Neural crest cell (in vitro differentiated cells): ENCODE data around the gene TNIP3. TPM values are rescaled to one million over a fixed set of nuclear protein-coding genes. Genes with fewer than 3 reads are reported as not detected.
"Not testable (repeated sequence)": the region's sequence is repeated elsewhere in the genome, so short reads cannot be mapped to it uniquely, and the experiment has no call there.

ENCODE experiments used
- DNase-seq: peaks from one replicate; pipeline ENCODE4 v3.0.0; 2021; ENCODE audit warnings: low read depth, mixed read lengths, low spot score
- H3K27ac Mint-ChIP-seq: one replicate; pipeline ENCODE4 v1.8.0; 2021; ENCODE audit warnings: mild to moderate bottlenecking, mixed read lengths; ENCODE audit not compliant: unreplicated experiment
- H3K27me3 Mint-ChIP-seq: 2 replicates; pipeline ENCODE4 v1.8.0; 2021; ENCODE audit warnings: low read depth, mild to moderate bottlenecking, mixed read lengths
- H3K36me3 Mint-ChIP-seq: 2 replicates; pipeline ENCODE4 v1.8.0; 2021; ENCODE audit warnings: low read depth, mild to moderate bottlenecking, mixed read lengths
- H3K4me1 Mint-ChIP-seq: 2 replicates; pipeline ENCODE4 v1.8.0; 2021; ENCODE audit warnings: mixed read lengths
- H3K4me3 Mint-ChIP-seq: one replicate; pipeline ENCODE4 v1.8.0; 2021; ENCODE audit warnings: mild to moderate bottlenecking, mixed read lengths
- H3K9me3 Mint-ChIP-seq: 2 replicates; pipeline ENCODE4 v1.8.0; 2021; ENCODE audit warnings: mixed read lengths
- CTCF ChIP-seq: fragments of 200-600 bp; sonication (generic); conservative IDR thresholded peaks from 2 replicates; pipeline ENCODE4 v1.5.0; 2021; ENCODE audit warnings: antibody characterized with exemption, mild to moderate bottlenecking
- long read RNA-seq: library from polyadenylated mRNA; unstranded; transcript quantifications from one replicate; pipeline ENCODE4 v2.0.0, GENCODE V29; 2020
- total RNA-seq: library from RNA; stranded (reverse); gene quantifications from 2 replicates; pipeline ENCODE4 v1.2.1, GENCODE V29; 2021

The TNIP3 gene
- not detected in 2 replicates for total RNA-seq
- long read RNA-seq, result 0 reads

- no peak for TF ChIP-seq CTCF
- Mint-ChIP-seq H3K27ac (no peak within 1 kb of the TSS), H3K4me3 (no peak within 1 kb of the TSS), H3K36me3 (no peaks in the 10 kb centered on the region), H3K9me3 (no peaks in the 10 kb centered on the region), H3K27me3 (no peaks in the 10 kb centered on the region), H3K4me1 (no peaks in the 10 kb centered on the region)
- DNase-seq, result no peak
Observed at GRCh38 chr4:121164291-121164690, at the start of gene TNIP3. Gene TNIP3, minus strand, starts transcription at chr4:121164321. Its CDS starts 196 bp downstream, at chr4:121164125.

- no peaks in the 10 kb centered on the region for H3K9me3 Mint-ChIP-seq
- H3K27ac Mint-ChIP-seq, result no peak overlapping the region
Observed at GRCh38 chr4:121212806-121213205, 48.7 kb upstream of the TNIP3 start.

GRCh38 chr4:121209171-121209570 lies 45.0 kb upstream of the TNIP3 start:
- H3K9me3 Mint-ChIP-seq, result no peaks in the 10 kb centered on the region
- H3K27ac Mint-ChIP-seq, result peak overlapping the region; percentile 32
- no peak for DNase-seq
- no peaks in the 10 kb centered on the region for H3K4me1 Mint-ChIP-seq
- TF ChIP-seq CTCF, result no peak
- no peak overlapping the region for H3K4me3 Mint-ChIP-seq
- H3K36me3 Mint-ChIP-seq, result no peaks in the 10 kb centered on the region
- H3K27me3 Mint-ChIP-seq, result peaks cover 2% of the 10 kb centered on the region

More at GRCh38 chr4:121212806-121213205, 48.7 kb upstream of the TNIP3 start:
- Mint-ChIP-seq H3K36me3 (no peaks in the 10 kb centered on the region), H3K27me3 (no peaks in the 10 kb centered on the region), H3K4me1 (no peaks in the 10 kb centered on the region), H3K4me3 (no peak overlapping the region)
- no peak for TF ChIP-seq CTCF
- DNase-seq, result no peak

- Mint-ChIP-seq H3K4me1 (no peaks in the 10 kb centered on the region), H3K36me3 (no peaks in the 10 kb centered on the region), H3K27me3 (peaks cover 2% of the 10 kb centered on the region), H3K27ac (no peak overlapping the region), H3K9me3 (no peaks in the 10 kb centered on the region), H3K4me3 (no peak overlapping the region)
- no peak for DNase-seq
- no peak for TF ChIP-seq CTCF
Observed at GRCh38 chr4:121208244-121209007, 44.3 kb upstream of the TNIP3 start.

GRCh38 chr4:121205777-121206176 lies 41.7 kb upstream of the TNIP3 start:
- not testable (repeated sequence) for DNase-seq, H3K27ac Mint-ChIP-seq, H3K9me3 Mint-ChIP-seq, H3K4me1 Mint-ChIP-seq, H3K4me3 Mint-ChIP-seq, H3K27me3 Mint-ChIP-seq, H3K36me3 Mint-ChIP-seq

GRCh38 chr4:121200795-121201472 lies 36.8 kb upstream of the TNIP3 start:
- H3K4me1 Mint-ChIP-seq, result no peaks in the 10 kb centered on the region
- peaks cover 2% of the 10 kb centered on the region for H3K27me3 Mint-ChIP-seq
- no peak for DNase-seq
- TF ChIP-seq CTCF, result no peak
- no peak overlapping the region for H3K4me3 Mint-ChIP-seq
- no peak overlapping the region for H3K27ac Mint-ChIP-seq
- no peaks in the 10 kb centered on the region for H3K36me3 Mint-ChIP-seq
- no peaks in the 10 kb centered on the region for H3K9me3 Mint-ChIP-seq
